GM12801 (cell line): ENCODE measurements around the gene SIPA1L3.

Experiments used
- CTCF ChIP-seq: IDR thresholded peaks from one replicate; pipeline ENCODE4 v1.5.1; 2011; ENCODE audit warnings: control low read depth; ENCODE audit not compliant: insufficient read length; ENCODE audit errors: extremely low read depth

SIPA1L3 gene

GRCh38 chr19:38076337-38076736 is 169.3 kb downstream of the SIPA1L3 start:
- no peak for TF ChIP-seq CTCF

GRCh38 chr19:38078302-38078930 is 171.4 kb downstream of the SIPA1L3 start:
- no peak for TF ChIP-seq CTCF

GRCh38 chr19:38079926-38080380 is 172.9 kb downstream of the SIPA1L3 start:
- no peak for TF ChIP-seq CTCF

GRCh38 chr19:38081547-38082255 is 174.7 kb downstream of the SIPA1L3 start:
- TF ChIP-seq CTCF = no peak

GRCh38 chr19:38082256-38083118 is 175.5 kb downstream of the SIPA1L3 start:
- no peak for TF ChIP-seq CTCF

- TF ChIP-seq CTCF = no peak
These were observed 177.2 kb downstream of the SIPA1L3 start for GRCh38 chr19:38084196-38084595.

GRCh38 chr19:38089440-38089839 is 182.4 kb downstream of the SIPA1L3 start:
- no peak for TF ChIP-seq CTCF
